Measurements from ENCODE around the gene BRD7. TPM values are rescaled to one million over a fixed set of nuclear protein-coding genes. Genes with fewer than 3 reads are reported as not detected.

The BRD7 gene
- total RNA-seq (10 to 100 TPM; 14.0 to 34.3 TPM), polyA plus RNA-seq (10 to 100 TPM; 13.3 to 14.2 TPM)

- no peaks in the 10 kb centered on the region for H3K27me3 ChIP-seq (ENCODE audit: control insufficient read depth in 4 of 4, insufficient read depth in 4 of 4, low read length in 3 of 4)
- no peaks in the 10 kb centered on the region for H3K9me3 ChIP-seq (ENCODE audit: control insufficient read depth in 4 of 4, low read length in 3 of 4)
- H3K4me1 ChIP-seq (ENCODE audit: control insufficient read depth in 4 of 4, insufficient read depth in 4 of 4, low read length in 3 of 4) = peaks cover 1 to 26% (median 21%) of the 10 kb centered on the region in 4 donors
- WGBS = under 1% methylated on average over 109 of the region's 109 CpGs
- peaks cover 0 to 13% (median 7%) of the 10 kb centered on the region in 4 donors for H3K36me3 ChIP-seq (ENCODE audit: control insufficient read depth in 4 of 4, insufficient read depth in 3 of 4, low read depth in 1 of 4, low read length in 3 of 4)
- peak; percentile 94 for DNase-seq (ENCODE audit: low spot score)
- TF ChIP-seq HNF4A (conservative IDR thresholded peaks at IDR 0.05) = no peak
- peak; percentile 57 for TF ChIP-seq CTCF (IDR thresholded peaks at IDR 0.05; ENCODE audit: low read depth, low read length, missing input control)
- H3K4me3 ChIP-seq (ENCODE audit: low read depth in 1 of 3, low read length in 3 of 3) = peak within 1 kb of the TSS; percentile 76 to 94 (median 89)
- no peak within 1 kb of the TSS for H3K27ac ChIP-seq (ENCODE audit: low read depth in 1 of 2, low read length in 2 of 2)
- peak within 1 kb of the TSS; percentile 64 to 79 for H3K9ac ChIP-seq (ENCODE audit: low read depth in 1 of 2, low read length in 2 of 2)
Measured at GRCh38 chr16:50368410-50369132, at the start of gene BRD7. Gene BRD7, minus strand, starts transcription at chr16:50368988. Its CDS starts 214 bp downstream, at chr16:50368774.

- no peak for TF ChIP-seq NR2F2 (IDR thresholded peaks at IDR 0.05)
- TF ChIP-seq ATF3 (IDR thresholded peaks at IDR 0.05) = no peak
- no peak for TF ChIP-seq RXRA (IDR thresholded peaks at IDR 0.05)
- no peak for TF ChIP-seq FOXA1 (IDR thresholded peaks at IDR 0.05)
- TF ChIP-seq EGR1 (IDR thresholded peaks at IDR 0.05; ENCODE audit: low read depth in 2 of 2) = no peak
- TF ChIP-seq JUND (IDR thresholded peaks at IDR 0.05) = no peak
- no peak for TF ChIP-seq HNF4A (conservative IDR thresholded peaks at IDR 0.05)
- no peak for TF ChIP-seq FOXA2 (IDR thresholded peaks at IDR 0.05)
- TF ChIP-seq HNF4G (IDR thresholded peaks at IDR 0.05) = no peak
- no peak for TF ChIP-seq GABPA (IDR thresholded peaks at IDR 0.05 in 1 of 2, conservative IDR thresholded peaks at IDR 0.05 in 1 of 2)
- TF ChIP-seq REST (IDR thresholded peaks at IDR 0.05) = no peak
- no peak for TF ChIP-seq MAX (IDR thresholded peaks at IDR 0.05)
- no peak for TF ChIP-seq YY1 (IDR thresholded peaks at IDR 0.05)
- TF ChIP-seq SP1 (IDR thresholded peaks at IDR 0.05) = no peak
- no peak for TF ChIP-seq CTCF (IDR thresholded peaks at IDR 0.05; ENCODE audit: low read depth, low read length, missing input control)
- no peak for TF ChIP-seq RAD21 (IDR thresholded peaks at IDR 0.05)
- TF ChIP-seq TAF1 (conservative IDR thresholded peaks at IDR 0.05) = no peak
Measured at GRCh38 chr16:50416388-50416787, 47.6 kb upstream of the BRD7 start.

More at GRCh38 chr16:50416388-50416787, 47.6 kb upstream of the BRD7 start:
- DNase-seq (ENCODE audit: low spot score) = no peak
- Histone ChIP-seq H3K9ac (ENCODE audit: low read depth in 1 of 2, low read length in 2 of 2) (no peak overlapping the region), H3K9me3 (ENCODE audit: control insufficient read depth in 4 of 4, low read length in 3 of 4) (peaks cover 0 to 27% (median 8%) of the 10 kb centered on the region in 4 donors), H3K4me3 (ENCODE audit: low read depth in 1 of 3, low read length in 3 of 3) (no peak overlapping the region), H3K27ac (ENCODE audit: low read depth in 1 of 2, low read length in 2 of 2) (no peak overlapping the region), H3K4me1 (ENCODE audit: control insufficient read depth in 4 of 4, insufficient read depth in 4 of 4, low read length in 3 of 4) (no peaks in the 10 kb centered on the region), H3K36me3 (ENCODE audit: control insufficient read depth in 4 of 4, insufficient read depth in 3 of 4, low read depth in 1 of 4, low read length in 3 of 4) (no peaks in the 10 kb centered on the region), H3K27me3 (ENCODE audit: control insufficient read depth in 4 of 4, insufficient read depth in 4 of 4, low read length in 3 of 4) (no peaks in the 10 kb centered on the region)
- 54% methylated on average over 3 of the region's 3 CpGs for WGBS

Measured in liver (tissue), 9 donors.